Fibroblast of upper back skin (primary cell): ENCODE data around the gene SULF2.

ENCODE experiments used
- DNase-seq: peaks from one replicate; pipeline ENCODE4 v3.0.0-alpha.2; 2013

Gene SULF2

DNA sequence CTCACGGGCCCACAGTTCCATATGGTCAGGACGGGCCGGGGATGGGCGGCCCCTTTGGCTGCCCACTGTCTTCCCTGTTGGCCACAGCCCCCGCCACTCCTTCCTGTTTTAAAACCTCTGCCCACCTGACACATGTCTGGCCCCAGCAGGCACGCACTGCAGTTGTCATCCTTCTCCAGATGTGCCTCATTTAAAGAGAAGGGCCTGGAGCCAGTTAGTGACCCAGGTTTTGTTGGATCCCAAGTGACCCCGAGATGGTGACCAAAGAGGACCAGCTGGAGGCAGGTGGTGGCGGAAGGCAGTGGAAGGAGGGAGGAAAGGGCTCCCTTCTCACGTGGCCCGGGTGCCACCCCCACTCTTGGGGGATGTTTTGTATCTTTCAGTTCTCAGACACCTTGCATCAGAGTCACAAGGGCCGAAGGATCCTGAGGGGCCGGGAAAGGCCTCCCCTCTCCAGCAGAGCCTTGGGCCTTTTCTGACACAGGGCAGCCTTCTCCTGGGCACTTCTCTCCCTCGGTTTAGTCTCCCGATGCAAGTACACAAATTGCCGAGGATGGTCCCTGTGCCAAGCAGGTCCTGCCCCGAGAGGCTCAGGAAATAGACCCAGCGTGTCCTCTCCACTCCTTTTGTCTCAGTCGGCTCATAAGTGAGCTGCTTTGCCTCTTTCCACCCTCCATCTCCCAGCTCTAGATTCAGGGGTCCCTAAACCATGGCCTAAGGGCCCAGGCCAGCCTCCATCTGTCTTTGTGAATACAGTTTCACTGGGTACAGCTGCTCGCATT, 117.6 kb downstream of the SULF2 start:
- no peak for DNase-seq

DNA sequence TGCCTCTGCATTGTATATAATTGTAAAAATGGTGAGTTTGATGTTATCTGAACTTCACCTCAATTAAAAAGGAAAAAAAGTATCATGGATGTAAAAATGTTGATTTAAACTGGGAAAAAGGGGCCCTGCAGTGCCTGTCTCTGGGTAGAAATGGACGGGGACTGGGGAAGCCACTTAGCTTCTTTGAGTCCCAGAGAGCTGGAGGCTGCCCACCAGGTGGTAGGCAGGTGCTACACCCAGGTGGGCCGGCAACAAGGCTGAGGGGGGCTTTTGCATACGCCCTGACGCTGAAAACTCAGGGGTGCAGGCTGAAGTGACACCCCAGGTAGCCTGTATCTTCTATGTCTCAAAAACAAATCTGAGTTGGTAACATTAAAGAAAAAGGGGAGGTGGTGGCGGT, 118.2 kb downstream of the SULF2 start:
- no peak for DNase-seq

DNA sequence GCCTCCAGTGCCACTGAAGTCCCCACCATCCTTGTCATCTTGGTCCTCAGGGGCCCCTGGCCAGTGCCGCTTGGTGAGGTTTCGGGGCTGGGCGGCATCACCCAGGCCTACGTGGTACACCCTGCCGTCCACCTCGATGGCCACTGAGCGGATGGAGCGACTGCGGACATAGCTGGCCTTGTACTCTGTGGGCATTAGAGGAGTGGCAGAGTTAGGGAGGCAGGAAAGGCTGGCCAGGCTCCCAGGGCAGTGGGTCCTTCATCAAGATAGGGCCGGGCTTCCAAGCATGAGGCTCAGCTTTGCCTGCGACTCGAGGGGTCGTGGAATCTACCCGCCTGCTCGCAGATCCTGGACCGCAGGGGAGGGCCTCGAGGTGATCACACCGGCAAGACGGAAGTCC, 119.0 kb downstream of the SULF2 start:
- DNase-seq: no peak

DNA sequence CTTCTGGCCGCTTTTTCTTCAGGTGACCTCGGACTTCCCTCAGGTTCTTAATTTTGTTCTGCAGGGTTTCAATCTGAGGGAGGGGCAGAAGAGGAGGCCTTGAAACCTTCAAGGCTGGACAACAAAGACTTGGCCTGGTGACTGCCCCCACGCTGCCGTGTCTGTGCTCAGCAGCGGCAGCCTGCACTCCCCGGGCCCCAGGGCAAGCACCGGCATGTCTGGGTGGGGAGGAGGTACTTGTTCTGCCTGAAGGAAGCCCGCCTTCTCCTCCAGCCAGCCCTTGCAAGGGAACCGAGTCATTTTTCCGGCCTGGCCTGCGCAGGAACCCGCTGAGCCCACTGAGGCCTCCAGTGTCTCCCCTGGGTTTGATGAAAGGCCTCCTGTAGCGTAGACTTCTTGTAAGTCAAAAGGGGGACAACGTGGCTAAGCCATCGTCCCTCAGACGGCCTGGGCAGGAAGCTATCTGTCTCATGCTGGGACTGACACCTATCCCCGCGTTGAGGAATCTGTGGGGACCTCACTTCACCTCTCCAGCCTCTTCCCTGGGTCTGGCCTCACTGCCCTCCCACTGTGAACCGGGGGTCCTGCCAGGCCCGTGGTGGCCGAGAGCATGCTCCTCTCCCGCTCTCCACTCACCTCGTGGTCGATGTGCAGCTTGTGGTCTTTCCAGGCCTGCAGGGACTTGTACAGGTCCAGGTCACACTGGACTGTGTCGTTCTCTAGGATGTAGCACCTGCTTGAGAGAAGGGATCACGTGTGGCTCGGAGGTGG, 119.9 kb downstream of the SULF2 start:
- no peak for DNase-seq

DNA sequence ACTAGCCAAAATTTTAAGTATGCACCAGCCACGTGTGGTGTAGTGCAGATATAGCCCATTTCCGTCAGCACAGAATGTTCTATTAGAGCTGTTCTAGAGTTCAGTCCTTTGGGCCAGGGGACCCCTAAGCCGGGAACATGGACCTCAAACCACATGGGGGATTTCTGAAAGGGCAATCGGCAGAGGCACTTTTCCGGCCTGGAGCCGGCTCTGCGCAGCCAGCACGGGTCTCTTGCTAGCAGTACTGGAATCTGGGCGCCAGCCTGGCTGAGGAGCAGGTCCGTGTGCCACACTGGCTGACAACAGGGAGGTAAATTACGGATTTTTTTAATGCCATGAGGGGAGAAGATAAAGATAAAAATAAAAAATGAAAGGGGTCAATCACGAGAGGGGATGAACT, 120.5 kb downstream of the SULF2 start:
- DNase-seq: no peak

DNA sequence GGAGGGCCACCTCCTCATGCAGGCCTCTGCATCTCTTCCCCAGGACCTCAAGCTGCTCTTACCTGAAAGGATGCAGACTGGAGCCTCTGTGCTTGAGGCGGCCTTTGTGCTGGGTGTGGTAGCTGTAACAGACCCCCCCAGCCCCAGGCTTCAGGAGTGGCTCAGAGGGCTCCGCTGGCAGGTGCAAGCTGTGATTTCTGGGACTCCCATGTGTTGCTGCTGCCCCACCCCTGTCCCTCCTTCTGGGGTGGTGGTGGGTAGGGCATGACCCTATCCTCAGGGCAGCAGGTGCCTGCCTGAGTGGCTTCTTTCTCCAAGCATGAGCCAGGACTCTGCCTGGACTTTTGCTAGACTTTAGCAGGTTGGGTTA, 121.2 kb downstream of the SULF2 start:
- DNase-seq: no peak

DNA sequence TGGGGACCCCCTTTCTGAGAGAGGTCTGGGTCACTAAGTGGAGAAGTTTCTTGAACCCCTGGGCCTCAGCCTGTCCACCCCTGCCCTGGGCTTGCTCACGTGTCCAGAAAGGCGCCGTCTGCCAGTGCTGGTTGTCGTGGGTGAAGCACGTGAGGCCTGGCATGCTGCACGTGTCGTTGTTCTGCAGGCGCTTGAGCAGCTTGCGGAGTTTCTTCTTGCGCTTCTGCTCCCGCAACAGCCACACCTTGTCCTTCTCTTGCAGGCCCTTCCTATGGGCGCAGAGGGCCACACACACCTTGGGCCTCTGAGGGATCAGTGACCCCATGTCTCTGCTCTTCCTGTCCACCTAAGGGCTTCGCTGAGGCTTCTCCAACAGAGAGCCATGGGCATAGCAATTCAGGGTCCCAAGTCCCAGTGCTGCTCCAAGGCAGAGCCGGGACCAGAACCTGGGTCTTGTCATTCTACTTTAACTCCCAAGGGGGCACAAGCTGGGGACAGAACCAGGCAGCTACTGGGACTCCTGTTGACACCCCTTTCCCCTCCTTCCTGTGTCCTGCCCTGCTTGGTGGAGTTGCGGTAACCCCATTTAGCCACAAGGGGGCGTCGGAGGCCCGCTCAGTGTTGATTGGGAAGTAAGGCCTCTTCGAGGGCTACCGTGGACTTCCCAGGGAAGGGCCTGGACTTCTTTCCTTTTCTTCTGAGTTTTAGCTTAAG, 121.8 kb downstream of the SULF2 start:
- peak; percentile 77 for DNase-seq

DNA sequence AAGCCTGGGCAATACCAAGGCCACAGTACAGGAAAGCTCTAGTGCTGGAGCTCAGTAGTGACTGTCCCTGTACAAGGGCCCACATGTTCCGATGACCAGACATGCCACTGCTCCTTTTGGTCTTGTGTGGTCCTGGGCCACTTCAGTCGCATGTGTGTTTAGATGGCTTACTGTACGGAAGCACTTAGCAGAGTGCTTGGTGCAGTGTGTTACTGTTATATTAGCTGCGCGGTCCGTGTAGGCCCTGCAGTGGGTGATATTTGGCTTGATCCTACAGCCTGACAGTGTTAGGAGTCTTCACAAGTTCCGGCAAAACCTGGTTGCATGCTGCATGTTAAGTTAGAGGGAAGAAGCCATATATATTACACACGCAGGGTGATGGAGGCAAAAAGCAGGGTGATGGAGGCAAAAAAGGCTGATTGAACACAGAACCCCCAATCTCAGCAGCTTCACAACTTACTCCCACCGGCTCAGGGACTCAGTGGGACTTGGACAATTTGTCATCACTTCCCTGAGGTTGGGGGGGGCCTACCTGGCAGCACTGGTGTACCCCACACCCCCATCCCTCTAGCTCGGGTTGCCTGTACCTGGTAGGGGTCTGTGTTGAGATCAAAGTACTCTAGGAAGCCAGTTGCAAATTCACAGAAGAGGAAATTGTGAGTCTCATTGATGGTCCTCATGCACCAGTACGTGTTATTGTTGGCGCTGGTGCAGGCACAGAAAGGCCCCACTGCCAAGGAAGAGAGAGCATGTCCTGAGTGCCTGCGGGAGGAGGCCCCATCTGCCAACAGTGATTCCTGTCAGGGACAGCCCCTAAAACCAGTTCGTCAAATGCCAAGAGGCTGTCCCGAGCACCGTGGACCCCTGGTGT, 122.6 kb downstream of the SULF2 start:
- no peak for DNase-seq

DNA sequence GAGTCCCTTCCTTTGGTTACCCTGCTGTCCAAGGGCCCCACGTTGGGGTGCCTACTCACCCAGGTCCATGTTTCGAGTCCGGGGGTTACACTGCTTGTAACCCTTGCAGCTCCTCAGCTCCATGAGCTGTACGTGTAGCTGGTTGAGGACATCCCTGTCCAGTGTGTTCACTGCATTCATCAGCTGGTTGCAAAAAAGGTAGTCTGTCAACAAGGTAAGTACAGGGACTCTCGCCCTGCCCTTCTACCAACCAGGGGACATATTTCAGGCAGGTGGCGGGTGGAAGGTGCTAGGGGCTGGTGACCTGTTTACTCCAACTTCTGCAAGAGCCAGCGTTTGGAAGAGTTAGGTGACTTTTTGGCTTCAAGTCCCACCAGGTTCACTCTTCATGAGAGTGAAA, 123.6 kb downstream of the SULF2 start:
- DNase-seq: no peak

DNA sequence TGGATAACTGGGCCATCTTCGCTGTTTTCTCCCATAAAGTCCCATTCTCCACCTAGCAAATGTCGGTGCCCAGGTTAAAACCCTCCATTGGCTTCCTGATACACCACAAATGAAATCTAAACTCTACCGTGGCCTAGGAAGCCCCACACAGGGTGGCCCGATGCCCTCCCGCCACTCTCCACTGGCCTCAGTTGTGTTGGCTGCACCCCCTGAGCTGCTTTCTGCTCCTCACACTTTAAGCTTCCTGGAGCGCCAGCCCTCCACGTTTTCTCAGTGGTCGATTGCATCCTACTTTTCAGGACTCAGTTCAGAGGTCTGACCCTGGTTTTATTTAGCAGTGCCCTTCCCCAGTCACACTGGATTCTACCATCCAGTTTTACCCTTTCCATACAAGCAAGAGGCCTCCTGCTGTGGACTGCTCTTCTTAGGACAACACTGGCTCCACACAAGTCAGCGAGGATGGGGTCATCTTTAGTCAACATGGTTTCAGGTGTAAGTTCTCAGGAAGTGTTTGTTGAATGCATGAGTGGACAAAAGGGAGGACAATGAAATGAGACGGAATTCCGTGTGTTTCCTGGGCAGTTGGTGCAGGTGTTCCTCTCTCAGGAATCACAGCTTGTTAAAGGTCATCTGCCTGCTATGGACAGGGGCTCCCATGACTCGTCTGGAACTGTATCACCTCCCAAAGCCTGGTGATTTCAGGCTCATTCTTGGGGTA, 124.1 kb downstream of the SULF2 start:
- no peak for DNase-seq

DNA sequence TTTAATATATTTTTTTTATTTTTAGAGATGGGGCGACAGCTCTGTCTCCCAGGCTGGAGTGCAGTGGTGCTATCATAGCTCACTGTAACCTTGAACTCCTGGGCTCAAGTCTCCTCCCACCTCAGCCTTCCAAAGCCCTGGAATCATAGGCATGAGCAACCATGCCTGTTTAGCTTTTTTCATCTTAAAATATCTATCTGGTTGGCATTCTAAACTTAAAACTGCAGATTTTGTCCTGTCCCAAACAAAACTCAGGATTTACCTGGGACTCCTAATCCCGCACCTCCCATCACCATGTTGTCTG, 124.7 kb downstream of the SULF2 start:
- DNase-seq: no peak

DNA sequence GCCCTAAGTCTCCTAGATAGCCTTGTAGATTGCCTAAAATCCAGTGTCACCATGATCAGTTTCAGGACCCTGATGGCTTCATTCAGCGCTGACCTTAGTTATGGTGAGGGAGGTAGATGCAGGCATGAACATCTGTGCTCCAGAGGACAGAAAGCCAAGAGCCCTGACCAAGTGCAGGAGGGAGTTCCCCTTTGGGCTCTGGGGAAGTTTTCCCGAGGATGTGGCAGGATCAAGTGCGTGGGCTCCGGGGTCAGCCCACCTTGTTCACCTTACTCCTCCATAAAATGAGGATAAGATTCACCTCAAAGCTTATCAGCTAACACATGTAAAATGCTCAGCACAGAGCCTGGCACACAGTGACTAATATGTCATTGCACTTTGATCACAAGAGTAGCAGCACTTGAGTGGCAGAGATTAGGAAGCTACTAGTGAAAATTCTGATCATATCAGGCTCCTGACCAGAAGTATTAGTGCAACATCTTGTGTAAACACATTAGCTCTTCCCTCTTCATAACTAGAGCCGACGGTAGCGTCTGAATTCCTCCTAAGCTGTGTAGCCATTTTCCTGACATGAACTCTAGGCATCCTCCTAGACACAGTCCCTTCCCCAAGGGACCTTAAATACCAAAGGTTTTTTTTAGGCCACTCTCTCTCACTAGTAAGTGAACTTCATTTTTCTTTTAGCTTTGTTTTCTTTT, 125.2 kb downstream of the SULF2 start:
- no peak for DNase-seq

DNA sequence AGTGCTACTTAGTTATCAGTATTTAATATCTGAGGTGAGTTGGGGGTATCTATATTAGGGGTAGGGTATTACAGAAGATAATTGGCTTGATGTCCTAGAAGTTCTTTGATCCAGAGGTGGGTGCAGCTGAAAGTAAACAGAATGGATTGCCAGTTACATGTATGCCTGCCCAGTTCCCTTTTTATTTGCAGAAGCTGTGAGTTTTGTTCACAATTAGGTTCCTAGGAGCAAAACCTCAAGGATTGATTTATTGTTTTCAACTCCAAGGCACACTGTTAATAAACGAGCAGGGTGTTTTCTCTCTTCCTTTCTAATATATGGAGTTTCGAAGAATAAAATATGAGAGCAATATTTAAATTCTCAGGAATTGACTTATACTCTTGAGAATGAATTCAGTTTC, 129.0 kb downstream of the SULF2 start:
- DNase-seq: no peak

DNA sequence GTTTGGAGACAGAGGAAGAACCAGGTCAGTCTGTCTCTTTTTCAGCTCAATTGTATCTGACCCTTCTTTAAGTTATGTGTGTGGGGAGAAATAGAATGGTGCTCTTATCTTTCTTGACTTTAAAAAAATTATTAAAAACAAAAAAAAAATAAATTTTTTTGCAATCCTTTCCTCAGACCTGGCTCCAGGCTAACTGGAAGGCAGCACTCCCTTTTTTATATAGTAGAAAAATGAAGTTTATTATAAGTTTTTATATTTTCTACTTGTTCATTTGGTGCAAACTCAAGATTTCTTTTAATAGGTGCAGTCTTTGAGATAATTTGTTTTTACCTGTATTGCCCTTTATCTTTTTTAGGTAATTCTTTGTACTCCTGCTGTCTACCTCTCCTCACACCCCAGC, 129.6 kb downstream of the SULF2 start:
- no peak for DNase-seq

DNA sequence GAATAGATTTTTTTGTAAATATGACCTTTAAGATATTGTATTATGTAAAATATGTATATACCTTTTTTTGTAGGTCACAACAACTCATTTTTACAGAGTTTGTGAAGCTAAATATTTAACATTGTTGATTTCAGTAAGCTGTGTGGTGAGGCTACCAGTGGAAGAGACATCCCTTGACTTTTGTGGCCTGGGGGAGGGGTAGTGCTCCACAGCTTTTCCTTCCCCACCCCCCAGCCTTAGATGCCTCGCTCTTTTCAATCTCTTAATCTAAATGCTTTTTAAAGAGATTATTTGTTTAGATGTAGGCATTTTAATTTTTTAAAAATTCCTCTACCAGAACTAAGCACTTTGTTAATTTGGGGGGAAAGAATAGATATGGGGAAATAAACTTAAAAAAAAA, 130.9 kb downstream of the SULF2 start:
- DNase-seq: no peak

DNA sequence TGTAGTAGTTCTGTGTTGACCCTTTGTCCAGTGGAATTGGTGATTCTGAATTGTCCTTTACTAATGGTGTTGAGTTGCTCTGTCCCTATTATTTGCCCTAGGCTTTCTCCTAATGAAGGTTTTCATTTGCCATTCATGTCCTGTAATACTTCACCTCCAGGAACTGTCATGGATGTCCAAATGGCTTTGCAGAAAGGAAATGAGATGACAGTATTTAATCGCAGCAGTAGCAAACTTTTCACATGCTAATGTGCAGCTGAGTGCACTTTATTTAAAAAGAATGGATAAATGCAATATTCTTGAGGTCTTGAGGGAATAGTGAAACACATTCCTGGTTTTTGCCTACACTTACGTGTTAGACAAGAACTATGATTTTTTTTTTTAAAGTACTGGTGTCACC, 131.4 kb downstream of the SULF2 start:
- no peak for DNase-seq

DNA sequence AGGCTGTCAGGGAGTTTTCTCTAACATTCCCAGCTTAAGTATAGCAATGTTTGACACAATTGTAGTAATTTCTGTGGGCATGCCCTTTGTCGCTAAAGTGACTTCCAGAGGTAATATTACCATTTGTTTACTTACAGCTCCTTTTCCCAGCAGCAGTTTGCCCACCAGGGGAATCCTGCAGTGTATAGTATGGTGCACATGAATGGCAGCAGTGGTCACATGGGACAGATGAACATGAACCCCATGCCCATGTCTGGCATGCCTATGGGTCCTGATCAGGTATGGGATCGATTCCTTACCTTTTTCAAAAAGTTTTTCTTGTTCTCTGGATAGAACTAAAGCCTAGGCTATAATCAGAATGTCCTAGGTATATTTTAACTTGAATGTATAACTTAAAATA, 132.5 kb downstream of the SULF2 start:
- DNase-seq: no peak

DNA sequence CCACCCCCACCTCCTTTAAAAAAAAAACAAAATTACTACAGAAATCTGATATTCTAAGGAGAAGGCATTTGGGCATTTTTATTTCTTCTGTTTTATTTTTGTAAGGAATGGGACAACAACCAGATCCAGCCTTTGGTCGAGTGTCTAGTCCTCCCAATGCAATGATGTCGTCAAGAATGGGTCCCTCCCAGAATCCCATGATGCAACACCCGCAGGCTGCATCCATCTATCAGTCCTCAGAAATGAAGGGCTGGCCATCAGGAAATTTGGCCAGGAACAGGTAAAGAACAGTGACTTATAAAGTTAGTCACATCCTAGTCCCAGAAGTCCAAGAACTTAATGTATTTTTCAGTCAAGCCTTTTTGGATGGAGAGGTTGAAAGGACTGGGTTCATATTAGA, 133.0 kb downstream of the SULF2 start:
- DNase-seq: no peak

DNA sequence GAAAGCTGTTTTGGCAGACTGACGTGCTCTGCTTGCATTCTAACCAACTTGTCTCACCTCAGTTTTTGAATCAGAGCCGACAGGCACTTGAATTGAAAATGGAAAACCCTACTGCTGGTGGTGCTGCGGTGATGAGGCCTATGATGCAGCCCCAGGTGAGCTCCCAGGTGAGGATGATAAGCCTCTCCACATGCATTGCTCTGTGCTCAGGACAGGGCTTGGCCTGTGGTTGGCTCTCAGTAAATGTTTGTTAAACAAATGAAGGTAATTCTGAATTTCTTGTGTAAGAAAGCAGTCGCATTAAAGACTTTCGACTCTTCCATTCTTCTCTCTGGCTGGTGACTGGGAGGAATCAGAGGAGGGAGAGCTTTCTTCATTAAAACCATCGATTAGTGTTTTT, 136.3 kb downstream of the SULF2 start:
- DNase-seq: no peak

DNA sequence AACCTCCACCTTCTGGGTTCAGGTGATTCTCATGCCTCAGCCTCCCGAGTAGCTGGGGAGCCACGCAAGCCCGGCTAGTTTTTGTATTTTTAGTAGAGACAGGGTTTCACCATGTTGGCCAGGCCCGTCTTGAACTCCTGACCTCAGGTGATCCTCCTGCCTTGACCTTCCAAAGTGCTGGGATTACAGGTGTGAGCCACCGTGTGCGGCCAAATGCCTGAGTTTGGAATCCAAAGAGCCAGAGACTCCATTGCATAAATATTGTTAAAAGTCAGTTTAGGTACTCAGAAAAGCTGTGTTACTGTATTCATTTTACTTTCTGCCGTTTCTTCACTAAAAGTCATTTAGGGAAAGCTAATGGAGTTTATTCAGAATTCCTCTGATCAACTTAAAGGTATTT, 137.3 kb downstream of the SULF2 start:
- no peak for DNase-seq

DNA sequence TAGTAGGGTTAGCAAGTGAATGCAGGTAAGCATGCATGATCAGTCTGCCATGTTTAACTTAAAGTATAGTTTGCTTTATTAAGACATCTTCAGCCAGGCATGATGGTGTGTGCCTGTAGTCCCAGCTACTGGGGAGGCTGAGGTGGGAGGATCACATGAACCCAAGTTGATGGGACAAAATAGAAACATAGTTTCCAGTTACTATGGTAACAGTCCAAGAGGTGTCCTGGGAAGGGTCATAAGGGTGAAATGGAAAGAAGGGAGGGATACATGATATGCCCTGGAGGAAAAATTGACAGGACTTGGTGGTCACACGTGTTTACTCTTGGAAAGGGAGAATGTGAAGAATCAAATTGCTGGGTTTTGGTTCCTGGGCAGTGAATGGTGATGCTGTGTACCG, 139.6 kb downstream of the SULF2 start:
- DNase-seq: no peak

DNA sequence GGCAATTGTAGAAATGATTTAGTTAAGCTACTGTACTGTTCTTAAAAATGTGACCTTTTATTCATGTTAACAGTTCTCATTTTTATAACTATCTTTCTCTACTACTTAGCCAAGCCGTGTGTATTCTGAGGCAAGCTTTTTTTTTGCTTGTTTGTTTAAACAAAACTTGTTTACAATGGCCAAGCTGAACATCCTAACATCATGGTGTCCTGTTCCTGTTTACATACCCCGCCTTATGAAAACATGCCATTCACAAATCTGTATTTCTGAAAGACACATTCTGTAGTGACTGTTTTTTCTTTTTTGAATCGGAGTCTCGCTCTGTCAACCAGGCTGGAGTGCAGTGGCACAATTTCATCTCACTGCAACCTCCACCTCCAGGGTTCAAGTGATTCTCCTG, 142.7 kb downstream of the SULF2 start:
- no peak for DNase-seq
